Brain microvascular endothelial cell (primary cell): ENCODE measurements around the gene TSPEAR.

Source experiments
- DNase-seq: peaks from one replicate; pipeline ENCODE4 v3.0.0-alpha.2; 2020
- H3K27ac ChIP-seq: fragments of 250-450 bp; sonication (Bioruptor Pico); 2 replicates; pipeline ENCODE4 v1.5.1; 2020; ENCODE audit warnings: mild to moderate bottlenecking, moderate library complexity
- H3K27me3 ChIP-seq: fragments of 250-450 bp; sonication (Bioruptor Pico); replicated peaks from 2 replicates; pipeline ENCODE4 v1.5.1; 2020; ENCODE audit warnings: mild to moderate bottlenecking
- H3K36me3 ChIP-seq: fragments of 250-450 bp; sonication (Bioruptor Pico); replicated peaks from 2 replicates; pipeline ENCODE4 v1.5.1; 2020; ENCODE audit warnings: mild to moderate bottlenecking
- H3K4me3 ChIP-seq: 2 replicates; pipeline ENCODE4 v1.5.1; 2011; ENCODE audit warnings: low read depth, mild to moderate bottlenecking, control low read depth, low read length, moderate library complexity
- CTCF ChIP-seq: IDR thresholded peaks from 2 replicates; pipeline ENCODE4 v1.5.1; 2011; ENCODE audit warnings: low read depth, mild to moderate bottlenecking, moderate library complexity, low read length, control low read depth, inconsistent platforms; ENCODE audit errors: missing control alignments
- in situ Hi-C: cut with HindIII; loops from 2 replicates; pipeline ENCODE4 v1.10.0; 2017; ENCODE audit warnings: low sequenced_read_pairs, low pct_ligation_motif_present

TSPEAR gene

DNA sequence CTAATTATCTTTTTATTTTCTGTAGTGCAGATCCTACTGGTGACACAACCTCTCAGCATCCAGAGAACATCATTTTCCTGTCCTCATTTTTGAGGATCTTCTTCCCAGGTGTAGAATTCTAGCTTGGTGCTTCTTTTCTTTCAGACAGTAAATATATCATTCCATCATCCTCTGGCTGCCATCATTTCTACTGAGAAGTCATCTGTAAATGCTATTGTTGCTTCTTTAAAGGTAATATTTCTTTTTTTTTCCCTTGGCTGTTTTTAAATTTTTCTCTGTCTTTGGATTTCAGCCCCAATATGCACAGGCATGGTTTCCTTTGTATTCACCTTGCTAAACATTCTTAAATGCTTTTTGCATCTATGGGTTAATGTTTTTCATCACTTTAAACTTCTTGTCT is 87.8 kb downstream of the TSPEAR start:
- H3K27ac ChIP-seq: no peak overlapping the region
- in situ Hi-C loops: no loop called here
- H3K27me3 ChIP-seq: no peaks in the 10 kb centered on the region
- TF ChIP-seq CTCF: no peak
- no peak overlapping the region for H3K4me3 ChIP-seq
- DNase-seq: no peak
- H3K36me3 ChIP-seq: no peaks in the 10 kb centered on the region

- in situ Hi-C loops: no loop called here
- Histone ChIP-seq H3K4me3 (no peak overlapping the region), H3K36me3 (no peaks in the 10 kb centered on the region), H3K27me3 (no peaks in the 10 kb centered on the region), H3K27ac (no peak overlapping the region)
- TF ChIP-seq CTCF: no peak
- no peak for DNase-seq
These were observed 91.5 kb downstream of the TSPEAR start for GRCh38 chr21:44619886-44620285.

DNA sequence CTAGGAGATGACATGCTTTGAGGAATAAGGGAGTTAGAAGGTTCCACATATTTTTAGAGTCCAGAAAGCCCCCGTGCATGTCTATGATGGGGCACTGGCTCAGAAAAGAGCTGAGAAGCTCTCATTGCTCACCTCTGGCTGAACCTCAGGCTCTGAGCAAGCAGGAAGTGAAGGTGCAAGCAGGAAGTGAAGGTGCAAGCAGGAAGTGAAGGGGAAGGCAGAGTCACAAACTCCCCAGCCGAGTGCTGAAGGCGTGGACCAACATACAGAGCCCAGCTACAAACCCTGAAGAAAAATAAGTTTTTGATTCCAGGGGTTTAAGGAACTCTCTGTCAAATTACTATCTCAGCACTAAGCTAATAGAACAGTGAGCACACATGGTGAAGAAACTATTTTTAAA is 92.5 kb downstream of the TSPEAR start:
- Histone ChIP-seq H3K36me3 (no peaks in the 10 kb centered on the region), H3K27me3 (no peaks in the 10 kb centered on the region), H3K27ac (no peak overlapping the region), H3K4me3 (no peak overlapping the region)
- TF ChIP-seq CTCF: no peak
- in situ Hi-C loops: no loop called here
- no peak for DNase-seq

DNA sequence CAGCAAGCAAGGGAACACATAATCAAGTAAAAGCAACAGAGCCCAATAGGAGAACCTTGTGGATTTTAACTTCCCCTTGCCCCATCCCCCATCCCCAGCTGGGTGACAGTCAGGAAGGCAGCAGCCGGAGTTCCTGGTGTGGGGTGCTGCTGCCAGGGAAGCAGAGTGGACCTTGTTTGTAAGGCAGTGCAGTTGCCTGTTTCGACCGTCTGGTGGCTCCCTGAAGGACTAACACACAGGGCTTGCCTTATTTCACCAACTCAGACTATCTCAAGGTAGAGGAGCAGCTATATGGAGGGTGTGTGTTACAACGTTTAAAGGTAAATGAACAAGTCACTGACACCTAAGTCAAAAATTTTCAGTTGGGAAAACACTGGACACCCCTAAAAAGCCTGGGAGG is 92.9 kb downstream of the TSPEAR start:
- H3K27me3 ChIP-seq: no peaks in the 10 kb centered on the region
- H3K36me3 ChIP-seq: no peaks in the 10 kb centered on the region
- peak; percentile 14 for TF ChIP-seq CTCF
- H3K4me3 ChIP-seq: no peak overlapping the region
- no peak overlapping the region for H3K27ac ChIP-seq
- peak; percentile 7 for DNase-seq
- in situ Hi-C loops: no loop called here

DNA sequence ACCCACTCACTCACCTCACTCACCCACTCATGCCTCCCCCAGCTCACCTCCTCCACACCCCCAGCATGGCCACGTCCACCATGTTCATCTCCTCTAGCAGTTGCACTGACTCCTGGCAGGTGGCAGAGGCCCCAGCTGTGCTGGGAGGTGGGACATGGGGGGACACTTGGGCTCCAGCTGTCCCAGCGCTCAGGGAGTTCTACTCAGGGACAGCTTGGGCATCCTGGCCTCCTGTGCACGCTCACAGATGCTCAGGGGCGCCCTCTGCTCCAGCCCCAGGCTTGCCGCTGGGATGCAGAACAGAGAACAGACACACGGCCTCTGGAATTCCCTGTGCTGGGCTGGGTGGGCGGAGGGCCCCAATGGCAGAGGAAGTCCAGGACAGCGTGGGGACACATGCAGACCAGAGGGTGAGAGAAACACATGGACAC is 94.3 kb downstream of the TSPEAR start:
- DNase-seq: no peak
- in situ Hi-C loops: no loop called here
- Histone ChIP-seq H3K4me3 (no peak overlapping the region), H3K27ac (no peak overlapping the region), H3K36me3 (no peaks in the 10 kb centered on the region), H3K27me3 (no peaks in the 10 kb centered on the region)
- no peak for TF ChIP-seq CTCF

DNA sequence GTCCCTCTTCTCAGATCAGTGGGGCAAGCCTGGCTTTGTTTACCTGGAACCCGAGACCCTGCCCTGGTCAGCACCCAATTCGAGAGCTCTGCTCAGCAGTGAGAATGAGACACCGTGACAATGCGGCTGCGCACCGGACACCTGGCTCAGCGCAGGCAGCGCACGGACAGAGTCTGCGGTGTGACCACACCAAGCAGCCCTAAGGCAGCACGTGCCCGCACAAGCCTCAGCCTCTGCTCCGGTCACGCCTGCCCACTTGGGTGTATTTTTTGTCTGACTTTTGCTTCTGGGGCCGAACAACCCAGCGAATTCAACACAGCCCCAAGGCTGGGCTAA is 94.8 kb downstream of the TSPEAR start:
- no peak for TF ChIP-seq CTCF
- no peak for DNase-seq
- Histone ChIP-seq H3K36me3 (no peaks in the 10 kb centered on the region), H3K27ac (no peak overlapping the region), H3K27me3 (no peaks in the 10 kb centered on the region), H3K4me3 (no peak overlapping the region)
- in situ Hi-C loops: no loop called here
